HG03520 (cell line): ENCODE results near the gene GLI2.

Source experiments
- ATAC-seq: cut with Tn5 transposase; IDR thresholded peaks from one replicate; pipeline ENCODE4 v1.9.1; 2021; ENCODE audit warnings: mild to moderate bottlenecking, moderate library complexity; ENCODE audit not compliant: unreplicated experiment

Gene GLI2

DNA sequence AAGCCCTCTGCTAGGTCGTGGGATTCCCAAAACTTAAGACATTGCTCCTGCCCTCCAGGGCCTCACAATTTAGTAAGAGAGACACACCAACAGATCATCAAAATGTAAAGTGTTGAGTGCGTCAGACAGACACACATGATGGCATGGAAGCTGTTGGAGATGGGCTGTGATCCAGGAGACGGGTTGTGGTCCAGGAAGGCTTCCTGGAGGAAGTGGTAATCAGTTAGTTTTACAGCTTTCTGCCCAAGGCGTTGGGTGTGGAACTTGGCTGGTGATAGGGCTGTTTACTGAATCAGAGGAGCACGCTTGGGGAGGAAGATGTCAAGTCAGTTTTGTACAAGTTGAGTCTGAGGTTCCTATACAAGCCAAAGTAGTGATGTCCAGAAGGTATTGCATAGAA lies 24.0 kb upstream of the GLI2 start:
- ATAC-seq, result no peak

- ATAC-seq, result no peak
Observed at GRCh38 chr2:120712180-120712681, 23.4 kb upstream of the GLI2 start.

DNA sequence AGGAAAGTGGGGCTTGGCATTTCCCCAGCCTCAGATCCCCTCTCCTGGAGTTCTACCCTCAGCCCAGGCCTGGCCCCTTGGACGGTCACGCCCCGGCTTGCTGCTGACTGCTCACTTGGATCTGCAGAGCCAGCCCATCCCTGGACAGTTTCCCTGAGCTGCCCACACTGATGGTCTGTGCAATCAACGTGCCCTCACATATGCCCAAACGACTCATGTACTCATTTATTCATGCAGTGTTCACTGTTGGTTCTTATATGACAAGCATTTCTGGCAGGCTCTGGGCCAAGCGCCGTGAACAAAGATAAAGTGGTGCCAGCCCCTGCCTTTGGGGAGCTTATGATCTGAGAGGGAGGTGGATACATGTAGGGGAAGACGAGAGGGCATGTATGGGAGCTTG lies 20.3 kb upstream of the GLI2 start:
- no peak for ATAC-seq

DNA sequence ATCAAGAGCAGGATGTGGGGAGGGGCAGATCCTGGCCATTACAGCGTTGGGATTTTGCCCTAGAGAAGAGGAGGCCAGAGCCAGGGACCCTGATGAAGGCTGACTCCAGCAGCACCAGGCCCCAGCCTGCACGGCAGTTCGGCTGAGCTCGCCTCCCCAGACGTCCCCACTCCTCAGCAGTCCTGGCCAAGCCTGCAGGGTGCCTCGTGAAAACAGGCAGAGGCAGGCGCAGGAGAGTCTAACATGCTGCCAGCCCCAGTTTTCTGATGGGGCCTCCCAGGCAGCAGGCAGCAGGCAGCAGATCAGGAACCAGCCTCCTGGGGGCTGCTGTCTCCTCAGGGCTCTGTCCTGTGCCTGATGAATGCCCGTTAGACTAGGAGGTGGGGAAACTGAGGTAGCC lies 19.7 kb upstream of the GLI2 start:
- no peak for ATAC-seq

DNA sequence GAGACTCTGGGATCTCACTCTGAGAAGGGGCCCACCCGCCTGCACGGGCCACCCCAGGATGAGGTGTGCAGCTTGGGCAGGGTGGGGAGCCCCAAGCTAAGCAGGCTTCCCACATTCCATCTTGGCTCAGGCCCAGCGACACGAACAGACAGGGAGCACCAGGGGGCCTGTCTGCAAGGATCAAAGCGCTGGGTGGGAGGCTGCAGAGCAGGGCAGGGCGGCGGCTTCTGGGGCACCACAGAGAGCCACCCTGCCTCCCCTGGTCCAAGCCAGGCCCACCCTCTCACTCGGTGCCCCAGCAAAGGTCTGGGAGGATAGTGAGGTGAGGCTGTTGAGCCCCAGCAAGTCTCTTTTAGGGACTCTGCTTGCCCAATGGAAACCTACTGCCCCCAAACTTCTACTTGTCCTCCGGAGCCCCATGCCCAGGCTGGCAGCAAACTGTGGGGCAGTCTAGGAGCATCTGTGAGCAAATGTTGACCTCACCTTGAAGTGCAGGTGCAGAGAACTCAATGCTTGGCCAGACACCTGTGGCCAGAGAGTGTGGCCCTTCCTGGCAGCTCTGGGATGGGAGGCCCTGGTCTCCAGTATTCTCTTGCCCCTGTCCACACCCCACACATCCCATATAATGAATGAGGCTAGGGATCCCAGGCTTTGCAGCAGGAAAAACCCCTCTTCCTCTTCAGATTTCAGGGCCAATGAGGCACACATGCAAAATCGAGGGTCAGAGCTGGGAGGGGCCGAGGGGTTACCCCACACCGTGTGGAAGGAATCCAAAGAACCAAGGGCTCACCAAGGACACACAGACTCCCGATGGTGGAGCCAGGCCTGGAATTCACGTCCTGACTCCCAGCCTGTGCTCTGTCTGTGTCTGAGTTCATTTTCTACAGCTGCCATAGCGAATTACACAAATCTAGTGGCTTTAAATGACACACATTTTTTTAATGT lies 18.8 kb upstream of the GLI2 start:
- ATAC-seq, result no peak

DNA sequence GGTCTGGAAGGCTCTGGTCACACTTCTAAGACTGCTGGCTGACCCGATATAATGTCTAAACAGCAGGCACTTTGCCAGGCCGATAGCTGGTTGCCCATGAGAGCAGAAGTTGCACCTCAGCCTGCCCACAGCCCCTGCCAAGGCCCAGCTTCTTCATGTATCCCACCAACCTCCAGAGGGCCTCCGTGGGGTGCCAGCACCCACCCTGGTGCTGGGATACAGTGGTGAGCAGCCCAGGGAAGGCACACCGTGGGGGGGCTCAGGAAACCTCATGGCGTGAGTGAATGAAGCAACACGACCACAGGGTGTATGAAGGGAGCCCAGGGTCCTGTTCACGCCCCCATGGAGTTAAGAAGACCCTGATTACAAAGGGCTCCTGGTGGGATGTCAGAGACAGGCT lies 16.2 kb upstream of the GLI2 start:
- ATAC-seq, result no peak

DNA sequence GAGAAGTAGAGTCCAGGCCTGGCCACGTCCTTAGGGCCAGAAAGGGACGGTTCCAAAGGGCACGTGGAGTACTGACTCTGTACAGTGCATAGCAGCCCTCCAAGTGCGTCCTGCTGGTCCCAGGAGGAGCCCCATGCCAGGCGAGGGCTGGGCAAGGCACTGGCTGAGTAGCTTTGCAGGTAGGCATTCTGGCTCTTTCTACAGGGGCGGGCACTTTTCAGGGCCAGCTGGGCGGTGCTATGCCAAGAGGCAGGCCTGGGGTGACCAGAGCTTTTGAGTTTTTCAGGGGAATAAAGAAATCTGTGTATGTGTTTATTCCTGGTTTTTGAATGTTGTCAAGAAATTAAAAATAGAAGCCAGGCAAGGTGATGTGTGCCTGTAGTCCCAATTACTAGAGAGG lies 15.4 kb upstream of the GLI2 start:
- no peak for ATAC-seq

DNA sequence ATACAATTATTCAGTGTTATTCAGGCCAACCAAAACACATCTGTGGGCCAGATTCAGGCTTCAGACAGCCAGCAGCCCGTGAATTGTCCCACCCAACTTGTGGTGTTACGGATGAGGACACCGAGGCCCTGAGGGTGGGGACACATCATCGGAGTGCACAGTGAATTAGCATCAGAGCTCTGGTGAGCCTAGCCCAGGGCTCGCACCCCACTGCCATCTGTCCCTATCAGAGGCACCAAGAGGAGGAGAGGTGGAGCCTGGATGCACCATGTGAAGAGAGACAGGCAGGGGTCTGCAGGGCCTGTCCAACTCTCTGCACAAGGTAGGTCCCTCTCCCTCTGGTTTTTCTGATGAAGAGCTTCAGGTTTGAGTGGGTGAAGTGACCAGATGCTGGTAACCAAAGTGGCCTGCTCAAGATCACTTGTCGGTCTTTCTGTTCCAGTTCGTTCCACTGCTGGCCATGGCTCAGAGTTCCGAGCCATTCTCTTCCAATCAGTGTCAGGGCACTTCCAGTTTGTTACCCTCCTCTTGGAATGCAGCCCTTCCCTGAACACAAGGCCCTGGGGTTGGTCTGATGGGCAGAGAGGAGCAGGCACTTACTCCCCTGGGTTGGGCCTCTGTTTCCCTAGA lies 14.8 kb upstream of the GLI2 start:
- no peak for ATAC-seq

- ATAC-seq, result no peak
Observed at GRCh38 chr2:120722246-120722567, 13.5 kb upstream of the GLI2 start.

DNA sequence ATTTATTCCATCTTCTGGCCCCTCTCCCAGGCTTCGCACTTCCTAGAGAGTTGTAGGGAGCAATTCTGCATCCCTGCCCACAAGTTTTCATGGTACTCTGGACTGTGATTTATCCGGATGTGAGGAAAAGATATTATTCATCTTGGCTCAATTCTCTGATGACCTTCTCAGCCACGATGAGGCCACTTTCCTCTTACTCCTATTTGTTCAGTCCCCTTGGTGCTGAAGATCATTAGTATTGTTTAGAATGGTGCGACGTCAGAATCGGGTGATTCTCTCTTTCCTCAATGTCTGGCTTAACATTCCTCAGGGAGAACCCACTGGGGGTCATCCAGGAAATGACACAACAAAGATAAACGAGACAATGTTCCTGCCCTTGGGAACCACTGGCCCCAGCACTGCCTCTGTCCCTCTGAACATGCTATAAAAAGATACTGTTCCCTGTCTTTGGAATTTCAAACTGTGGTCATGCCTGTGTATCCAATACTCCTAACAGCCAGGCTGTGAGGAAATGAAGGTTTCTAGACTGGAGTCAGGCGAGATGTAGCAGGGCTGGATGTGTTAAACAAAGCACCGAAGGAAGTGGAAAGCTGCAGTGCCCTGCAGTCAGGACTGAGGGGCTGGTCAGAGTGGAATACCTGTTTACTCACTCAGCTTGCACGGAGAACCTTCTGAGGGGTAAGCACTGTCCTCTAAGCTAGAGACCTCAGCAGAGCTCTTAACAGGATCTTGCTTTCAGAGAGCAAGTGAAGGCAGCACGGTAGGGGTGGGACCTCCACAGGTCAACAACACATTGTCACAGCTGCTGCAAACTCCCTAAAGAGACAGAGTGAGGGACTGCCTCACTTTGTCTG lies 12.9 kb upstream of the GLI2 start:
- ATAC-seq, result no peak

DNA sequence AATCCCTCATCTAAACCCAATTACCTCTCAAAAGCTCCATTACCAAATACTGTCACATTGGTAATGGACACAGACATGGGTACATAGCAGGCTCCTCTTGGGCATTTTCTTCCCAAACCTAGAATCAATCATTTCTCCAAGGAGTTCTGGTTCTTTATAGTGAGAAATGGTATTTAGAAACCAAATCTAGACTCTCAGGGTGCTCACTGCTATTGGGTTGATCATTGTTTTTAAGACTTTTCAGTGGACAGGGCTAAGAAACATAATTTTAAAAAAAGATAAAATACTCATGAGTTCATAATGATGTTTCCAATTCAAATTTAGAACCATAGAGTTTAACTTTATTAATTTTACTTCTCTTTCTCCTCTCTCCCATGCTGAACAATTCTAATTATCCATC lies 9.4 kb upstream of the GLI2 start:
- no peak for ATAC-seq

DNA sequence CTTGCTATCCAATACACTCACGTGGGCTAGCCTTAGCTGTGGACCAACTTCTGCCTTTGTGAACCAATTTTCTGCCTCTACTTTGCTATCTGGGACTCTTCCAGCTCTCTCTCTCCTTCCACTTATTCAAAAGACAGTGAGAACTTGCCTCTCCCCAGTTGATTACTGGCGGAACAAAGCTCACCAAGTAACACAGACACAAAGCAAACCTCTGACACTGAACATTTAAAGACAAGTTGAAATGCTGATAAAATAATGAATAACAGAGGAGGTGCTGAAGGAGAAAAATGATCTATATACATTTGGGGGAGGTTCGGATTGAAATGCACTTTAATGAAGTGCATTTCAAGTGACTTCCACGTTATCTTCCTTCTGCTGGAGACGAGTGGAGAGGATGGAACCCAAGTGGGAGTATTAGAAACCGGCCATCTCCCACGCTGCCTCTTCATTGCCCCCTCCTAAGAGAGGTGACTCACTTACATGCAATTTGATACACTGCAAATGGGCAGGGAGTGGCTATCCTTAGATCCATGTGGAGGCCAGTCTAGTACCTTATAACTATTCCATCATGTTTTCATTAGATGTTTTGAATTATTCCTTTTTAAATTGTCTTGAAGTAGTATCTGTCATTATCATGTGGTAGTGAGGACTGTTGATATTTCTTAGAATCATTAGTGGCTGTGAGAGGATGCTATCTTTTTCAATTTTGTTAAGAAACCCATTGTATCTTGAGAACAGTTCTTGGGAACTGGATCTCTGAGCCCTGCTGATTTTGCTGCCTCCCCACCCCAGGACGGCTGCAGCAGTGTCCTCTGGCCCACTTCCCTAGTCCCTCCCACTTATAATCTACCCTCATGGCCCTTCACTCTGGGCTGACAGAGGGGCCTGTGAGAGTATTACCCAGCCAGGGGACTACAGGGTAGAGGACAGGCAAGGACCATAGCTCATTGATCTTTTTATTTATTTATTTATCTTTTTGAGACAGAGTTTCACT lies 6.0 kb upstream of the GLI2 start:
- no peak for ATAC-seq

DNA sequence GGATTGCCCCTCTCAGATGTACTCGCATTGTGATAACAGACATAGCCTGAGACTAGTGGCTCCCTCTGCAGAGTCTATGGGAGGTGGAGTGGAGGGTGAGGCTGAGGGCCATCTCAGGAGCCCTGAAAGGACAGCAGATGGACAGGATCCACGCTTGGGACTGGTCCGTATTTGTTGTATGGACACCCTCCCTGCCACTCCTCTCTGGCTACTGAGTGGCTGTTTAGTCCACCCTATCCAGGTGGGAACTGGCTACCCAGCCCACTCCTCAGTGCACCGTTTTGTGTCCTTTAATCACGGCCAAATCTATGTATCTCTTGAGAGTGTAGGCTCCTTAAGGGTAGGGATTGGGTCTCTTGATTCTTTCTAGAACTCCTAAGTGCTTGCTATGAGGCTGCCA lies 4.5 kb upstream of the GLI2 start:
- no peak for ATAC-seq

- ATAC-seq, result no peak
Observed at GRCh38 chr2:120732506-120733237, 3.0 kb upstream of the GLI2 start.

DNA sequence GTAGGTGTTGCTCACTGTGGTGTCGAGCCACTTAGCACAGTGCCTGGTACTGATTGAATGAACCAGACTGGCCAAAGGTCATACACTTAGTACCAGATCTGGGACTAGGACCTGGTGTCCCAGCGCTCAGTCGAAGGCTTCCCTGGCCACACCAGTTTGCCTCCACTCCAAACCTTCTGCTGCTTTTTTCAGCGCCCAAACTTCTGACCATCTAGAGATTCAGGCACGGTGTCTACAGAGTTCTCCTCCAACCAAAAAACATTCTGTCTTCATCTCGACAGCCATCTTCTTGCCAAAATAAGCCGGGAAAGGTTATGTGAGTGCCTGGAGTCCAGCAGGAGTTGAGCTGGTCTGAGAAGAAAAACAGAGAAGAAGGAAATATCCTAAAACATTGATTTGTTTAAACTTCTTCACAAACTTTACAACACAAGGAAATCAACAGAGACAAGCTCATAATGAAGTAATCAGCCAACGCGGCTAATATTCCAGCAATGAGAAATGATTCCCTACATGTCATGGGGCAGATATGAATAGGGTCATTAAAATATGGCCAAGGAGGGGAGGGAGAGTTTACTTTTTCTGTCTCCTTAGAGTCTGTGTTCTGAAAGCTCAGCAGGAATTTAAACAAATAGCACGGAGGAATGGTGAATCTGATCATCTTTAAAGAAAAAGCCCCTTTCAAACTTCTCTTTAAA lies 2.3 kb upstream of the GLI2 start:
- ATAC-seq, result no peak

DNA sequence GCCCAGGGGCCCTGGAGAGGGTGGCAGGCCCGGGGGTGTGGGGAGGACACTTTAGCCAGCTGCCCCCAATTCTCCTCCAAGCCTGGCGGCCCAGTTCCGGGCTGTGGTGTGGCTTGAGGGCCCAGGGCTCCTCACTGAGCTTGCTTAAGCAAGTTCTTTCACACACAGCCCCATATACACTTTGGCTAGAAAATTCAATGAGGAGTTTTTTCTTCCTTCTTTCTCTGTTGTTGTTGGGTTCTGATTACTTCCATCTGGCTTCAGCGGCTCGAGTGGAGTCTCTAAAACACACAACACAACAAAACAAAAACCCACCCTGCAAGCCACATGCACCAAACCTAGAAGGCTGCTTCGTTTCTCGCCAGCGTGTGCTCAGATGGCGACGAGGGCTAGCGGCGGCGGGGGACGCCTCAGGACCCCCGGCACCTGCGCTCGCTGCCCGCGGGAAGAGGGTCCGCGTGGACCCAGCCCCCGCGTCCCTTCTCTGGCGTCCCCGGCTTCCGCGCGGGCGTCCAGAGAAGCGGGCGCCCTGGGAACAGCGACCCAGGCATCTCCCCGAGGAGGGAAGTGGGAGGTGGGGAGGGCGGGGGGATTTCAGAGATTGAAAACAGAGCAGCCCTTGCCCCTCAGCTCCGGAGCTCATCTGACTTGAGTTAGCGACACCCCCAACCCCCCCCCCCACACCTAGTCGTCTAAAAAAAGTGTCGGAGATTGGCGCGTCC lies 577 bp upstream of the GLI2 start:
- ATAC-seq, result no peak

GRCh38 chr2:120736202-120736623 lies 545 bp downstream of the GLI2 start:
- no peak for ATAC-seq

- no peak for ATAC-seq
Observed at GRCh38 chr2:120736624-120737339, 1.1 kb downstream of the GLI2 start.
